HG03460 (cell line): ENCODE results near the gene UGT1A1.

Source experiments
- ATAC-seq: cut with Tn5 transposase; IDR thresholded peaks from one replicate; pipeline ENCODE4 v1.9.1; 2021; ENCODE audit not compliant: unreplicated experiment

UGT1A1 gene

GRCh38 chr2:233794128-233794658 is 34.1 kb downstream of the UGT1A1 start:
- ATAC-seq, result no peak

- no peak for ATAC-seq
Measured at GRCh38 chr2:233795735-233796171, 35.7 kb downstream of the UGT1A1 start.

GRCh38 chr2:233796254-233796653 is 36.2 kb downstream of the UGT1A1 start:
- ATAC-seq, result no peak

GRCh38 chr2:233798335-233799086 is 38.4 kb downstream of the UGT1A1 start:
- no peak for ATAC-seq

- ATAC-seq, result no peak
Measured at GRCh38 chr2:233799087-233799665, 39.1 kb downstream of the UGT1A1 start.

- ATAC-seq, result no peak
Measured at GRCh38 chr2:233799716-233800115, 39.6 kb downstream of the UGT1A1 start.

- ATAC-seq, result no peak
Measured at GRCh38 chr2:233800208-233800607, 40.1 kb downstream of the UGT1A1 start.

- ATAC-seq, result no peak
Measured at GRCh38 chr2:233801357-233802131, 41.5 kb downstream of the UGT1A1 start.

- no peak for ATAC-seq
Measured at GRCh38 chr2:233802132-233802815, 42.2 kb downstream of the UGT1A1 start.

- ATAC-seq, result no peak
Measured at GRCh38 chr2:233803292-233803911, 43.3 kb downstream of the UGT1A1 start.

- ATAC-seq, result no peak
Measured at GRCh38 chr2:233803994-233804393, 43.9 kb downstream of the UGT1A1 start.

GRCh38 chr2:233807215-233807865 is 47.3 kb downstream of the UGT1A1 start:
- ATAC-seq, result no peak

GRCh38 chr2:233807966-233808935 is 48.2 kb downstream of the UGT1A1 start:
- no peak for ATAC-seq

- no peak for ATAC-seq
Measured at GRCh38 chr2:233810385-233810784, 50.3 kb downstream of the UGT1A1 start.

- no peak for ATAC-seq
Measured at GRCh38 chr2:233811087-233811486, 51.0 kb downstream of the UGT1A1 start.

- ATAC-seq, result no peak
Measured at GRCh38 chr2:233811732-233812131, 51.7 kb downstream of the UGT1A1 start.

GRCh38 chr2:233813236-233814055 is 53.4 kb downstream of the UGT1A1 start:
- ATAC-seq, result no peak
